ENCODE results near the gene NET1.

Gene NET1

GRCh38 chr10:5412277-5412941 is at the start of gene NET1:
NET1 (plus strand) TSS chr10:5412557; CDS start chr10:5412693, 136 bp downstream.
- no peak for TF ChIP-seq Cebpa-rat (IDR thresholded peaks at IDR 0.05)
- Histone ChIP-seq H3K4me2 (peak within 1 kb of the TSS; percentile 90), H4K20me1 (no peaks in the 10 kb centered on the region), H3K27ac (peak within 1 kb of the TSS; percentile 85; the same call in 1 of the 2 replicates), H3K9ac (peak within 1 kb of the TSS; percentile 83), H3K27me3 (no peaks in the 10 kb centered on the region), H3K36me3 (peaks cover 27% of the 10 kb centered on the region), H3K4me1 (peaks cover 11% of the 10 kb centered on the region), H3K4me3 (peak within 1 kb of the TSS; percentile 82), H3K9me3 (peaks cover 35% of the 10 kb centered on the region)

- no peak overlapping the region for H3K9ac ChIP-seq
- H4K20me1 ChIP-seq, result no peaks in the 10 kb centered on the region
- H3K36me3 ChIP-seq, result no peaks in the 10 kb centered on the region
- no peaks in the 10 kb centered on the region for H3K9me3 ChIP-seq
- H3K4me2 ChIP-seq, result no peak overlapping the region
- no peaks in the 10 kb centered on the region for H3K4me1 ChIP-seq
- no peak overlapping the region for H3K27ac ChIP-seq
- H3K4me3 ChIP-seq, result no peak overlapping the region
- TF ChIP-seq Cebpa-rat (IDR thresholded peaks at IDR 0.05), result no peak
- no peaks in the 10 kb centered on the region for H3K27me3 ChIP-seq
Observed at GRCh38 chr10:5362873-5363272, 49.5 kb upstream of the NET1 start.

- no peak overlapping the region for H3K4me3 ChIP-seq
- H3K4me2 ChIP-seq, result no peak overlapping the region
- H3K36me3 ChIP-seq, result no peaks in the 10 kb centered on the region
- H3K4me1 ChIP-seq, result no peaks in the 10 kb centered on the region
- no peak overlapping the region for H3K9ac ChIP-seq
- no peak for TF ChIP-seq Cebpa-rat (IDR thresholded peaks at IDR 0.05)
- no peaks in the 10 kb centered on the region for H3K9me3 ChIP-seq
- H3K27ac ChIP-seq, result no peak overlapping the region
- no peaks in the 10 kb centered on the region for H3K27me3 ChIP-seq
- H4K20me1 ChIP-seq, result no peaks in the 10 kb centered on the region
Observed at GRCh38 chr10:5364374-5364773, 48.0 kb upstream of the NET1 start.

- Histone ChIP-seq H3K4me1 (no peaks in the 10 kb centered on the region), H3K27ac (no peak within 1 kb of the TSS), H3K36me3 (no peaks in the 10 kb centered on the region), H3K27me3 (no peaks in the 10 kb centered on the region), H3K4me3 (no peak within 1 kb of the TSS), H3K9me3 (no peaks in the 10 kb centered on the region), H3K4me2 (no peak within 1 kb of the TSS), H3K9ac (no peak within 1 kb of the TSS), H4K20me1 (no peaks in the 10 kb centered on the region)
- no peak for TF ChIP-seq Cebpa-rat (IDR thresholded peaks at IDR 0.05)
Observed at GRCh38 chr10:5364890-5365338, 47.4 kb upstream of the NET1 start, which contains the start of gene UCN3. UCN3 (plus strand) TSS chr10:5364966; CDS start chr10:5373721, 8,755 bp downstream.

- Histone ChIP-seq H3K9me3 (no peaks in the 10 kb centered on the region; the same call in 1 of the 2 replicates), H3K4me2 (no peak overlapping the region), H3K27ac (no peak overlapping the region), H3K9ac (no peak overlapping the region), H4K20me1 (no peaks in the 10 kb centered on the region), H3K27me3 (no peaks in the 10 kb centered on the region), H3K4me1 (no peaks in the 10 kb centered on the region), H3K36me3 (no peaks in the 10 kb centered on the region), H3K4me3 (no peak overlapping the region)
- no peak for TF ChIP-seq Cebpa-rat (IDR thresholded peaks at IDR 0.05)
Observed at GRCh38 chr10:5365928-5366327, 46.4 kb upstream of the NET1 start.

- Histone ChIP-seq H3K4me2 (no peak overlapping the region), H3K4me1 (peaks cover 28% of the 10 kb centered on the region), H3K4me3 (no peak overlapping the region), H3K9ac (no peak overlapping the region), H3K27ac (no peak overlapping the region), H4K20me1 (no peaks in the 10 kb centered on the region), H3K36me3 (no peaks in the 10 kb centered on the region), H3K27me3 (no peaks in the 10 kb centered on the region), H3K9me3 (no peaks in the 10 kb centered on the region; the same call in 1 of the 2 replicates)
- TF ChIP-seq Cebpa-rat (IDR thresholded peaks at IDR 0.05), result no peak
Observed at GRCh38 chr10:5369362-5370158, 42.8 kb upstream of the NET1 start.

GRCh38 chr10:5370493-5371352 is 41.6 kb upstream of the NET1 start:
- Histone ChIP-seq H3K9ac (no peak overlapping the region), H3K4me3 (no peak overlapping the region), H3K4me1 (peaks cover 28% of the 10 kb centered on the region), H3K36me3 (no peaks in the 10 kb centered on the region), H3K4me2 (no peak overlapping the region), H3K27ac (no peak overlapping the region), H4K20me1 (no peaks in the 10 kb centered on the region), H3K9me3 (no peaks in the 10 kb centered on the region; the same call in 1 of the 2 replicates), H3K27me3 (no peaks in the 10 kb centered on the region)
- TF ChIP-seq Cebpa-rat (IDR thresholded peaks at IDR 0.05), result no peak

- H4K20me1 ChIP-seq, result no peaks in the 10 kb centered on the region
- no peak for TF ChIP-seq Cebpa-rat (IDR thresholded peaks at IDR 0.05)
- H3K4me2 ChIP-seq, result peak overlapping the region; percentile 76
- peak overlapping the region; percentile 60 for H3K27ac ChIP-seq
- no peaks in the 10 kb centered on the region for H3K27me3 ChIP-seq
- H3K9ac ChIP-seq, result peak overlapping the region; percentile 29; the same call in 1 of the 2 replicates
- H3K4me3 ChIP-seq, result no peak overlapping the region
- peaks cover 28% of the 10 kb centered on the region for H3K4me1 ChIP-seq
- H3K9me3 ChIP-seq, result no peaks in the 10 kb centered on the region; the same call in 1 of the 2 replicates
- no peaks in the 10 kb centered on the region for H3K36me3 ChIP-seq
Observed at GRCh38 chr10:5373307-5373706, 39.0 kb upstream of the NET1 start.

- Histone ChIP-seq H3K9me3 (peaks cover under 1% of the 10 kb centered on the region), H3K9ac (peak overlapping the region; percentile 29; the same call in 1 of the 2 replicates), H4K20me1 (no peaks in the 10 kb centered on the region), H3K27me3 (no peaks in the 10 kb centered on the region), H3K4me1 (peaks cover 28% of the 10 kb centered on the region), H3K27ac (peak overlapping the region; percentile 60), H3K4me2 (peak overlapping the region; percentile 76), H3K36me3 (no peaks in the 10 kb centered on the region), H3K4me3 (no peak overlapping the region)
- TF ChIP-seq Cebpa-rat (IDR thresholded peaks at IDR 0.05), result no peak
Observed at GRCh38 chr10:5373891-5374611, 38.3 kb upstream of the NET1 start.

Measured in BLaER1 (cell line).